DMS114 treated with DMSO at 0.1 percent for 48 hours (cell line): ENCODE results near the gene ARHGAP24.
A peak's percentile ranks its signal among the peaks of the same experiment; 100 is the strongest.

ENCODE experiments used
- DNase-seq: peaks from one replicate; lab custom pipeline; 2025; ENCODE audit not compliant: unreplicated experiment; lab: John Stamatoyannopoulos, UW

The ARHGAP24 gene

DNA sequence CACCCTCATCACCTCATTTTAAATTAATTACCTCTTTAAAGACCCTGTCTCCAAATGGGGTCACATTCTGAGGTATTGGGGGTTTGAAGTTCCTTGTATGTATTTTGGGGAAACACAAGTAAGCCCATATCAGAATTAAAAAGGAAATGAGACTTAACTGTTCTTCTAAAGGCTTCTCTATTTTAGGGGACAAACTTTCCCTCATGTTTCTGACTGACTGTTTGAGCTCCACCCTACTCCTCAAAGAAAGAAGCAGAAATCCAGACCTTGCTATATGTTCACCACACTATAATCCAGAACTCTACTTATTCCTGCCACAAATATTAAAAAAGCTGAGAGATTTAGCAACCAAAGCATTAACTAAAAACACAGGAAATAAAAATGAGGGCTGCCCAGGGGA is 258.8 kb downstream of the ARHGAP24 start:
- no peak for DNase-seq

DNA sequence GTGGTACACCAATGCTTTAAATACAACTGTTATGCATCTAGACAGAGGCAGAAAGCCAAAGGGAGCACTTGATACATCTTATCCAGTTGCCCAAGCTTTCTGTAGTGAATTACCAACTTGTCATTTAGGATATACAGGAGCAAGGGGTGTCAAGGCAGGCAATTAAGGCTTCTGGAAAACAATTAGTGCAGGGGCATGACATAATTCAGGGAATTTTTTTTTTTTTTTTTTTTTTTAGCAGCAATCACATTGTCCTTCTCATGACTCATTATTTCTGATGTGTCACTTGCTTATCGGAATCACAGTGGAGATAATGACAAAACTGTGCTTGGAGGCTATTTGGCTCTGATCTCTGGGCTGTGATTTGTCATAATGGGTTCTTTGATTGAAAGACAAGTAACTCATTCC is 259.5 kb downstream of the ARHGAP24 start:
- no peak for DNase-seq

DNA sequence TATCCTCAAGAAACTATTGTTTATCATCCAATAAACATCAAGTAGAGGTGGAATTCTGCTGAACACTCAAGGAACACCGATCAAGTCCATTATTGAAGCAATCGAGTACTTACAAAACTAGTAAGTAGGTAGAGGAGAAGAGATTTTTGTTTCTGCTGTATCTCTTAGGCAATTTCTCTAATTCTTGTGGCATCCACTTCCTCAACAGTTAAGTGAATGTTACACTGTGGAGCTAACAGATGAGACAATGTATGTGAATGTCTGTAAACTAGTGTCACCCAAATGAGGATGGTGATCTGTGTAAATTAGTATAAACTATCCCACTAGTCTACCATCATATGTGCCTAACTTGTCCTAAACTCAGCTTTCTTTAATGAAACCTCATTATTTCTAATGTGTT is 261.6 kb downstream of the ARHGAP24 start:
- DNase-seq = no peak

DNA sequence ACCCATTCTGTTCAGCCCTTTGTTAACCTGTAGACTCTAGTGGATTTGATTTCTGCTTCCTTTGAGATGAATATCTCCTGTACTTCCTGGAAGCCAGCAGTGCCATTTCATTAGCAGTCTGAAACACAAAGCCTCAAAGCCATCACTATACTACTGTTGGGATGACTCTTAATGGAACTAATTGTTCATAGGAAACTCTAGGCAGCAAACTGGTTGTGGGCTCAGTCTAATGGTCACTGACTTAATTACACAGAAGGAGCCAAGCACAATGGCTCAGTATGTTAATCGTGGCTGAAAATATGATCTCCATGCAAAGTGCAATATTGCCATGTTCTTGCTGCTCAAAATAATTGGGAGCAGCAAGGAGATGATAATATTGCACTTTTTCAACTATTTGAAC is 262.3 kb downstream of the ARHGAP24 start:
- DNase-seq = no peak

- DNase-seq = no peak
Observed at GRCh38 chr4:85738721-85739120, 263.8 kb downstream of the ARHGAP24 start.

- no peak for DNase-seq
Observed at GRCh38 chr4:85740431-85740861, 265.5 kb downstream of the ARHGAP24 start.

DNA sequence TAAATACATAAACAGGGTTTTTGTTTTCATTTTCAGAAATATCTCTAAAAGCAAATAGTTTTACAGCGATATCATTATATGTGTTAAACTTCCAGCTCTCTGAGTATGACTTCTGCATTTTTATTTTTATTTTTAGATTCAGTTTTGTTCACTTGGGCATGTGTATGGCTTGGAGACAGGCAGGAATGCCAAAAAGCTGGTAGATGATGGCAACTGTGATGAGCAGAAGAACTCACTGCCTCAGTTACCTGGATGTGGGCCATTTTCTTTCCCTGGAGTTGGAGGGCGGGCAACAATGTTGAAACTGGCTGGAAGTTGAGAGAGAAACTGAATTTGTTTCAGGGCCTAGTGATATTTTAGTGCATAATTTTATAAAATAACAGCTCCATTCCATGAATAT is 266.4 kb downstream of the ARHGAP24 start:
- DNase-seq = no peak

DNA sequence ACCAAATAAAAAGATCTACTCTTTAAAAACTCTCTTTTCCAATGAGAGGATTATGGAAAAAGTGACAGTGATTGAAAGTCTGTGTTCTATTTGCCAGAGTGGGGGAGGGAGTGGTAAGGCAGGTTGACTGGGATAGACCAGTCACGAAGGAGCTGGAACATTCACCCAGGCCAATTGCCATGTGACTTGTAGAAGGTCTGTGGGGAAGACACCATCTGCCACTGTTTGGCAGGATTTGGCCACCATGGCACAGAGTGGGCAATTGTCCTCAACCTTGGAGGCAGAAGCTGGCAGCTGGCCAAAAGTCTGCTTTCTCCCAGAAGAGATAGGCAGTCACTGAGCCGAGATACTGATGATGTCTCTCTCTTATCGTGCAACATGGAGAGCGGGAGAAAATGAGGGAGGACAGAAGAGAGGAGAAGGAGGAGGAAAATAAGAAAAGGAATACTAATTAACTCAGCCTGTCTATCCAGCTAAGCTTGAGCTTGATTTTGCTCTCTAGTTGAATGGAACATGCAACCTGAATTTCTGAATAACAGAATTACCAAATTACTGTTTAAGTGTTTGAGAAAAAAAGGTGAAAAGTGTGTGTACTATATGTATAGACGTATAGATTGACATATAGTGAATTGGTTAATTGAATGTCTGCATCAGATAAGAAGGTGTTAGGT is 267.1 kb downstream of the ARHGAP24 start:
- no peak for DNase-seq

DNA sequence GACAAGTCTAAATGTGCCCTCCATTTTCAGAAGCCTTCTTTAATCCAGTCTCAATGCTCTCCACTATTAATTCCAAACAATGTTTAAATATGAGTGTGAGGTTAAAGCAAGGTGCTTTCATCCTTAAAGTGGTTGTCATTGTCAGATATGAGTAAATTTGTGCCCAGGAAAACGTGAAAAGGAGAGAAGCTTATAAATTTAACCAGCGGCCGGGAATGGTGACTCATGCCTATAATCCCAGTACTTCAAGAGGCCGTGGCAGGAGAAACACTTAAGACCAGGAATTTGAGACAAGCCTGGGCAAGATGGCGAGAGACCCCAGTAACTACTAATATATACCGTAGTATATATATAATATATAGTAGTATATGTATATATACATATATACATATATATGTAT is 270.0 kb downstream of the ARHGAP24 start:
- no peak for DNase-seq

GRCh38 chr4:85745939-85746338 is 271.0 kb downstream of the ARHGAP24 start:
- no peak for DNase-seq

DNA sequence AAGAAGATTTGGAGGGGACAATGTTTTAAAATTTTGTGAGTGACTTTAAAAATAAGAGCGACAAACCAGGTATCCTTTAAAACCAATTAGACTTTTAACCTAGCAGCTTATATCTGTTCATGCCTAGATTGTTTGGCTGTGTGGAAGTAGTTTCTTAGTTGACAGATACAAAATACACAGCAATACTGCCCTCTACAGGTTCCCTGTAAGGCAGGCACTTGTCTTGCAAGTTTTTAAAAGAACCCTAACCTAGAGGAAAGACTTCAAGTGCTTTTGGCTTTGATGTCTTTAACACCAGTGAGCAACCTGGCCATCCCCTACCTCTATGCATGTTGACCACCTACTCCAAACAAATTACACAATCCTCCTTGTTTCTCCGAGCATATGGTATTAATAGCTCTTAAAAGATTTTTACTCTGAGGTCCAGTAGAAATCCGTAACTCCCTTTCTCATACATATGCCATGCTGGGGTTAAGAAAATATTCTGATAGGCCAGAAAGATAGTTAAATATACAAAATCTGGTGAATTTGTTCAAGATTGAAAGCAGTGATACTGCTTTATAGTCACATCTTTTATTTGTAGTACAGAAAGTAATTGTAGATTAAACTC is 273.0 kb downstream of the ARHGAP24 start:
- DNase-seq = peak; percentile 34

DNA sequence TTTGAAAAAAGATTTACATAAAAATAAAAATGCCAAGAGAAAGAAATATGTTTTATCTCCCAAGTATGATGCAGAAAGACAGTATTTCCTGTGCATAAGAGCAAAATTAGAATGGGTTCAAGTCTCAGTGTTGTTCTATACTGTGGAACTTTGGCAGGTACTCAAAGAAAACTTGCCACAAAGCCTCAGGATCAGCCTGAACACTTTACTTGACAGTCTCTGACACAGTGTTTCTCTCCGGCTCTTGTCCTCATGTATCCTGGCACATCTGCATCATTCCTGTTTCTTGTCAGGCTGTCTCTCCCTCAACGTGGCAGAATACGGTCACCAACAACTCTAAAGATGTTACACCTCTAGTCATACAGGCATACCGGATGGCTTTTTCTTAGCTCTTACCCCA is 273.7 kb downstream of the ARHGAP24 start:
- DNase-seq = no peak

GRCh38 chr4:85751866-85752265 is 276.9 kb downstream of the ARHGAP24 start:
- DNase-seq = no peak

DNA sequence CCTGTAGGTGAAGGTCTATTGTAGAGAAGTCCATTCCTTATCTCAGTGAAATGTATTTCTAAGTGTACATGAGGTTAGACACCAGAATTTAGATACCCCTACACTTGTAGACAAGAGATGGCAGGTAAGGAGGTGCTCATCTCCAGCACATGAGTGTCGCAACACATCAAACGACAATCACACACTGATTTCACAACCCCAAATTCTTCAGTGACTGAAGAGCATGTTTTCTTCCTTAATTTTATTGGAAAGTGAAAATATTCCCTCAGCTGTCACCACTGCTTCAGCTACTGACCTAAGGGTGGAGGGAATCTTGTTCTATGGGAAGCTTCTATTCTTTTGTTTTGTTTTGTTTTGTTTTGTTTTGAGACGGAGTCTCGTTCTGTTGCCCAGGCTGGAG is 280.3 kb downstream of the ARHGAP24 start:
- DNase-seq = no peak

GRCh38 chr4:85756938-85757337 is 282.0 kb downstream of the ARHGAP24 start:
- no peak for DNase-seq

DNA sequence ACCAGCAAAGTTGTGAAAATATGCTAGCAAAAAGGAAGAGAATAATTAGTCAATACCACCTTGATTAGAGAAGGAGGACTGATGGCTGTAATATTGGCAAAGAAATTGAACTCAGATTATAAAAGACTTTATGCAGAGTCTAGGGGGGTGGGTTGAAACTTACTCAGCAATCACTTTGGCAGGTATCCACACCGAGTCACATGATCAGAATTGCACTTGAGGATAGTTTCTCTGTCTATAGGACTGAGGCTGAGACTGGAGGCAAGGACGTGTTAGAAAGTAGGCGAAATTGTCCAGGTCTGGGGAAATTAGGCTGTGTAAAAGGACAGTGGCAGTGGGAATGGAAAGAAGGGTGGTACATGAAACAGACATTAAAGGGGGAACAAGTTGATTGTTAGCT is 284.4 kb downstream of the ARHGAP24 start:
- no peak for DNase-seq

- DNase-seq = no peak
Observed at GRCh38 chr4:85760511-85760910, 285.6 kb downstream of the ARHGAP24 start.

- no peak for DNase-seq
Observed at GRCh38 chr4:85761803-85762528, 287.0 kb downstream of the ARHGAP24 start.

DNA sequence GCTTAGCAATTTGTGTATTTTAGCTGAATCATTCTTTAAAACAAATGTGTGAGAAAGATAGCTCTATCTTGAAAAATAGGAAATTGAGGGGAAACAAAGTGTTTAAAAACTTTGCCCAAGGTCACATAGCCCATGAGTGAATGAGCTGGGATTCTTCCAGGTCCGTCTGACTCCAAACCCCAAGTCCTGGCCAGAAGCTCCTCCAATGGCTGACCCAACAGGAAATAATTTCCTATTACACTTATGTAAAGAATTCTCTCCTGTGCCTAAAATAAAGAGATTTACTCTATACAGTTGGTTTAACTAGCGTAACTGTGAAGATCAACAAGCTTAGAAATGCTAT is 287.6 kb downstream of the ARHGAP24 start:
- no peak for DNase-seq

DNA sequence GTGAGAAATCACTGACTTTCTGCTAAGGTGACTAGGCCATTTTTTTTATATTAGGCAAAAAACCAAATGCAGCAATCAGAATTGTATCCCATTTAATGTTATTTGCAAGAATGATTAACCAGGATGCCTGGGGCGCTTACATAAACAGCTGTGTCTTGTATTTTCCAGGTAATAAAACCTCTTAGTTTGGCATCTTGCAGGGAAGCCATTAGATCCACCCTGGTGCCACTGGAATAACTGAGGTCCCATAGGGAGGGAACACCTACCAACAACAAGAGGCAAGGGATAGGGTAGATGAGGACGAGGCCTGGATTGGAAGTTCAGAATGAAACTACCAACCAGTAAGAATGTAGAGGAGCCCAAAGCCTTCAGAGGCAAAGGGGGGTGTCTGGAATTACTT is 288.3 kb downstream of the ARHGAP24 start:
- DNase-seq = no peak

GRCh38 chr4:85767649-85768048 is 292.7 kb downstream of the ARHGAP24 start:
- DNase-seq = no peak

GRCh38 chr4:85769009-85769408 is 294.1 kb downstream of the ARHGAP24 start:
- DNase-seq = no peak
